Measurements from ENCODE around the gene TMUB1. TPM values are rescaled to one million over a fixed set of nuclear protein-coding genes. Genes with fewer than 3 reads are reported as not detected.
A peak's percentile ranks its signal among the peaks of the same experiment; 100 is the strongest.

TMUB1 gene
- total and polyA plus RNA-seq, 2 experiments from 2014 or later, result 45.0 to 83.1 TPM

DNA sequence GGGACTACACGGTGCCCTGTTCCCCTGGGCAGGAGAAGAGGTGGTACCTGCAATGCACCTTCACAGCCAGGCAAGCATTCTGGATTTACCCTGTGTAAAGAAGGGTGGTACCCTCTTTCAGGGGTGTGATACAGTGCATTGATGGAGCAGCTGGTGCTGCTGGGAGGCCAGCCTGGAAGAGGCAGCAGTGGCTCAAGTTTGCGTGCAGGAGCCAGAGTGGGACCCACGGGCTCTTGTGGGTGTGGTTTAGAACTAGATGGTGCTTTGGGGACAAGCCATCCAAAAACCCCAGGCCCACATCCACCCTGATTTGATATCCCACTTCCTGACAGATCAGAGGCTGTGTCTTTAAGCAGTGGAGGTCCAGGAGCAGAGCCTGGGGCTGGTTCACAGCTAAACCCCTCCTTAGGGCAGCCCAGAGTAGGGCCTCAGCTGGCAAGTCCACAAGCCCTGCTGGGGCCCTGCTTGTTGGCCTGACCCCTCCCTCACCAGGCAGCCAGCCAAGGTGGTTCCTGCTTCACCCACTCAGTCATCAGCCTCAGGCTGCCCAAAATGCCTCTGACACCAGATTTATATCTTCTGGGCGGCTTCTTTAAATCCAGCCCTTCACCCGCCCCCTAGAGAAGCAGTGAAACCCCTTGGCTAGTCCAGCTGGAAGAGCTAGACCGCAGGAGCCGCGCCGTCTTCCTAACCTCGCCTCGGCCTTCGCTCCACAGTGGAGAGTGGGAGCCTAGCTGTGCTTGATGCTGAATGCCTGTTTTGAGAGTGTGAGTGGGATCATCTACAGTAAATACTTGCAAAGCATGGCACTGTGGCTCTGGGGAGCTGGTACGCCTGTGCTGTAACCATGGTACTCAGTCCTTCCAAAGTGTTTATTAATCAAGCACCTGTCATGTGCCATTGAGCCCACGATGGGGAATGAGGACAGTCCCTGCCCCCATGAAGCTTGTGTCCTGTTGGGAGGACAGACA lies 36.4 kb downstream of the TMUB1 start:
- H3K27me3 ChIP-seq, result no peaks in the 10 kb centered on the region
- peak overlapping the region; percentile 37 for H3K4me2 ChIP-seq
- peak; percentile 50 for DNase-seq (ENCODE audit: low spot score)
- H2AFZ ChIP-seq, result no peak overlapping the region
- H3K36me3 ChIP-seq (replicated peaks; ENCODE audit: insufficient read depth, low read depth), result no peaks in the 10 kb centered on the region
- WGBS (ENCODE audit: low lambda C conversion rate, missing lambda C conversion rate), result 67% methylated on average over 14 of the region's 14 CpGs
- no peak for TF ChIP-seq EZH2phosphoT487 (IDR thresholded peaks at IDR 0.05; ENCODE audit: low read depth, severe bottlenecking, unreplicated experiment)
- no peak for TF ChIP-seq CTCF (IDR thresholded peaks at IDR 0.05; ENCODE audit: poor library complexity)
- TF ChIP-seq EZH2 (IDR thresholded peaks at IDR 0.05; ENCODE audit: borderline replicate concordance), result no peak
- no peaks in the 10 kb centered on the region for H3K79me2 ChIP-seq
- no peak overlapping the region for H3K4me3 ChIP-seq
- H3K9me2 ChIP-seq (replicated peaks; ENCODE audit: insufficient read depth), result no peaks in the 10 kb centered on the region
- peaks cover 8% of the 10 kb centered on the region for H3K4me1 ChIP-seq (ENCODE audit: insufficient read depth)
- no peaks in the 10 kb centered on the region for H3K9me3 ChIP-seq (ENCODE audit: low read depth)
- H3K27ac ChIP-seq, result peak overlapping the region; percentile 27
- H4K20me1 ChIP-seq (ENCODE audit: insufficient read depth, poor library complexity, severe bottlenecking), result no peaks in the 10 kb centered on the region

DNA sequence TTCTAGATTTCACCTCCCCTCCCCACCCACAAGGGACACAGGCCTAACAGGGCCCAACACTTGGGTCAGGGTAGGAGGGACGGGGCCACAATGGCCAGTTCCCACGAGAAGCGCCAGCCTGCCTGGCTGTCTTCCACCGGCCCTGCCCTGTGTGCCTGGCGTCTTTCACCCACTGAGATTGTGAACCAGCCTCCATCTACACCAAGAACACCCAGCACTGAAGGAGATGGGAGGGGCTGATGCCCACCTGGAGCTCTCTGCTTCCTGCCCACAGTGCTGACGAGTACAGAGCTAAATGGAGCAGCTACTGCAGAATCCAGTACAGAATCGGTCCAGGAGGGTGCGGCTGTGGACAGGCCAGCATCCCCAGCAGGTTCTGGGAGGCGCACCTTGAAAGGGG lies 37.3 kb downstream of the TMUB1 start:
- Histone ChIP-seq H3K9me3 (ENCODE audit: low read depth) (no peaks in the 10 kb centered on the region), H3K4me2 (no peak overlapping the region), H3K79me2 (no peaks in the 10 kb centered on the region), H3K4me3 (no peak overlapping the region), H4K20me1 (ENCODE audit: insufficient read depth, poor library complexity, severe bottlenecking) (no peaks in the 10 kb centered on the region), H3K27ac (no peak overlapping the region), H3K9me2 (replicated peaks; ENCODE audit: insufficient read depth) (no peaks in the 10 kb centered on the region), H3K36me3 (replicated peaks; ENCODE audit: insufficient read depth, low read depth) (no peaks in the 10 kb centered on the region), H2AFZ (no peak overlapping the region), H3K4me1 (ENCODE audit: insufficient read depth) (peaks cover 8% of the 10 kb centered on the region), H3K27me3 (no peaks in the 10 kb centered on the region)
- WGBS (ENCODE audit: low lambda C conversion rate, missing lambda C conversion rate), result 92% methylated on average over 9 of the region's 9 CpGs
- DNase-seq (ENCODE audit: low spot score), result no peak
- no peak for TF ChIP-seq EZH2 (IDR thresholded peaks at IDR 0.05; ENCODE audit: borderline replicate concordance)
- no peak for TF ChIP-seq CTCF (IDR thresholded peaks at IDR 0.05; ENCODE audit: poor library complexity)
- TF ChIP-seq EZH2phosphoT487 (IDR thresholded peaks at IDR 0.05; ENCODE audit: low read depth, severe bottlenecking, unreplicated experiment), result no peak

DNA sequence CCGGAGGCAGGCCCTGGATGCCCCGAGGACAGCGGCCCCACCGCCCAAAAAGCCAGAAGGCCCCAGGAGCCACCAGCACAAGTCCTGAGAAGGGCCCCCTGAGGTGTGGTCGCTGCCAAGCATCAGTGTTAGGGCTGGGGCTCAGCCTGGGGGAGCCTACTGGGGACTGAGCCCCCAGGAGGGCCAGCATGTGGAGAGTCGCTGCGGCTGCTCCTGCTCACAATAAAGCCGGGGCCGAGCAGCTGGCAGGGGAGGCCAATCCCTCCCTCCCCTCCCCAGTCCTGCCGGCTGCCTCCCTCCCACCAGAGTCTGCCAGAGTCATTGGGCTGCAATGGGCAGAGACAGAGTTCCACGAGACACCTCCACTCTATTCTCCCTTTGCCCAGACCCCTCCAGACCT lies 38.0 kb downstream of the TMUB1 start:
- H3K36me3 ChIP-seq (replicated peaks; ENCODE audit: insufficient read depth, low read depth), result no peaks in the 10 kb centered on the region
- no peak for DNase-seq (ENCODE audit: low spot score)
- H2AFZ ChIP-seq, result no peak overlapping the region
- H3K4me1 ChIP-seq (ENCODE audit: insufficient read depth), result peaks cover 8% of the 10 kb centered on the region
- H3K4me2 ChIP-seq, result no peak overlapping the region
- TF ChIP-seq EZH2 (IDR thresholded peaks at IDR 0.05; ENCODE audit: borderline replicate concordance) (no peak), CTCF (IDR thresholded peaks at IDR 0.05; ENCODE audit: poor library complexity) (no peak)
- 89% methylated on average over 11 of the region's 11 CpGs for WGBS (ENCODE audit: low lambda C conversion rate, missing lambda C conversion rate)
- H3K9me2 ChIP-seq (replicated peaks; ENCODE audit: insufficient read depth), result no peaks in the 10 kb centered on the region
- no peaks in the 10 kb centered on the region for H4K20me1 ChIP-seq (ENCODE audit: insufficient read depth, poor library complexity, severe bottlenecking)
- no peak overlapping the region for H3K4me3 ChIP-seq
- no peaks in the 10 kb centered on the region for H3K27me3 ChIP-seq
- no peaks in the 10 kb centered on the region for H3K9me3 ChIP-seq (ENCODE audit: low read depth)
- H3K79me2 ChIP-seq, result no peaks in the 10 kb centered on the region
- H3K27ac ChIP-seq, result no peak overlapping the region

All from hepatocyte (in vitro differentiated cells).